Parathyroid adenoma (tissue), 2 donors: ENCODE measurements around the gene BEST2.
A peak's percentile ranks its signal among the peaks of the same experiment; 100 is the strongest.

Source experiments
- H2AFZ ChIP-seq: fragments of 300-600 bp; sonication (generic); one replicate; pipeline ENCODE4 v1.7.0; 2017; ENCODE audit warnings: antibody characterized with exemption, mild to moderate bottlenecking
- H3K27ac ChIP-seq: fragments of 300-600 bp; sonication (generic); one replicate; pipeline ENCODE4 v1.7.0; 2017
- H3K27me3 ChIP-seq: fragments of 300-600 bp; sonication (generic); one replicate; pipeline ENCODE4 v1.7.0; 2017; ENCODE audit warnings: low read length; ENCODE audit not compliant: control insufficient read depth, insufficient read depth
- H3K36me3 ChIP-seq: fragments of 300-600 bp; sonication (generic); one replicate; pipeline ENCODE4 v1.7.0; 2017; ENCODE audit warnings: low read length; ENCODE audit not compliant: control insufficient read depth, insufficient read depth
- H3K4me1 ChIP-seq: fragments of 300-600 bp; sonication (generic); one replicate; pipeline ENCODE4 v1.7.0; 2017; ENCODE audit warnings: control low read depth
- H3K4me2 ChIP-seq: fragments of 300-600 bp; sonication (generic); one replicate; pipeline ENCODE4 v1.7.0; 2017; ENCODE audit warnings: low read length
- H3K4me3 ChIP-seq: fragments of 300-600 bp; sonication (generic); one replicate; pipeline ENCODE4 v1.7.0; 2017; ENCODE audit warnings: low read depth, low read length
- H3K79me2 ChIP-seq: fragments of 300-600 bp; sonication (generic); one replicate; pipeline ENCODE4 v1.7.0; 2017; ENCODE audit warnings: control low read depth
- H3K9ac ChIP-seq: fragments of 300-600 bp; sonication (generic); one replicate; pipeline ENCODE4 v1.7.0; 2017; ENCODE audit warnings: mild to moderate bottlenecking
- H3K9me3 ChIP-seq: fragments of 300-600 bp; sonication (generic); one replicate; pipeline ENCODE4 v1.7.0; 2017; ENCODE audit warnings: low read length; ENCODE audit not compliant: control insufficient read depth
- CTCF ChIP-seq: fragments of 300-600 bp; sonication (generic); IDR thresholded peaks from one replicate; pipeline ENCODE4 v1.7.0; 2017; ENCODE audit warnings: antibody characterized with exemption, mild to moderate bottlenecking
- donor health status: primary hyperparathyroidism.

Gene BEST2

GRCh38 chr19:12782174-12782423 lies 30.5 kb downstream of the BEST2 start:
- TF ChIP-seq CTCF, result no peak
- no peaks in the 10 kb centered on the region for H3K9me3 ChIP-seq
- H3K4me2 ChIP-seq, result peak overlapping the region; percentile 94
- no peak overlapping the region for H3K9ac ChIP-seq
- peaks cover 60% of the 10 kb centered on the region for H3K4me1 ChIP-seq
- peak overlapping the region; percentile 100 for H3K27ac ChIP-seq
- no peaks in the 10 kb centered on the region for H3K36me3 ChIP-seq
- H3K4me3 ChIP-seq, result peak overlapping the region; percentile 64
- H2AFZ ChIP-seq, result peak overlapping the region; percentile 74
- H3K79me2 ChIP-seq, result no peaks in the 10 kb centered on the region
- H3K27me3 ChIP-seq, result no peaks in the 10 kb centered on the region

- H3K9ac ChIP-seq, result peak overlapping the region; percentile 75
These were observed 31.1 kb downstream of the BEST2 start for GRCh38 chr19:12782424-12783290.

GRCh38 chr19:12783291-12783848 lies 31.8 kb downstream of the BEST2 start:
- no peaks in the 10 kb centered on the region for H3K9me3 ChIP-seq
- H3K4me3 ChIP-seq, result peak overlapping the region; percentile 64
- no peak for TF ChIP-seq CTCF
- H3K36me3 ChIP-seq, result no peaks in the 10 kb centered on the region
- no peaks in the 10 kb centered on the region for H3K79me2 ChIP-seq
- H3K4me1 ChIP-seq, result peaks cover 66% of the 10 kb centered on the region
- H3K9ac ChIP-seq, result no peak overlapping the region
- peak overlapping the region; percentile 94 for H3K4me2 ChIP-seq
- H2AFZ ChIP-seq, result peak overlapping the region; percentile 54
- H3K27me3 ChIP-seq, result no peaks in the 10 kb centered on the region
- H3K27ac ChIP-seq, result peak overlapping the region; percentile 100

More at GRCh38 chr19:12782424-12783290, 31.1 kb downstream of the BEST2 start:
- peak overlapping the region; percentile 94 for H3K4me2 ChIP-seq
- peaks cover 60% of the 10 kb centered on the region for H3K4me1 ChIP-seq
- H3K27ac ChIP-seq, result peak overlapping the region; percentile 100
- peak; percentile 31 for TF ChIP-seq CTCF
- H3K9me3 ChIP-seq, result no peaks in the 10 kb centered on the region
- H3K79me2 ChIP-seq, result no peaks in the 10 kb centered on the region
- H2AFZ ChIP-seq, result peak overlapping the region; percentile 74
- H3K27me3 ChIP-seq, result no peaks in the 10 kb centered on the region
- H3K4me3 ChIP-seq, result peak overlapping the region; percentile 64
- H3K36me3 ChIP-seq, result no peaks in the 10 kb centered on the region

GRCh38 chr19:12783849-12784393 lies 32.3 kb downstream of the BEST2 start:
- Histone ChIP-seq H3K36me3 (no peaks in the 10 kb centered on the region), H3K27ac (peak overlapping the region; percentile 100), H3K4me2 (peak overlapping the region; percentile 94), H3K9ac (no peak overlapping the region), H2AFZ (peak overlapping the region; percentile 54), H3K27me3 (no peaks in the 10 kb centered on the region), H3K79me2 (no peaks in the 10 kb centered on the region), H3K4me3 (peak overlapping the region; percentile 64), H3K4me1 (peaks cover 66% of the 10 kb centered on the region), H3K9me3 (no peaks in the 10 kb centered on the region)
- no peak for TF ChIP-seq CTCF
